ENCODE results near the gene STPG3. TPM values are rescaled to one million over a fixed set of nuclear protein-coding genes. Genes with fewer than 3 reads are reported as not detected.

STPG3 gene
- total and polyA plus RNA-seq, 2 experiments from 2014 or later, result not detected

- 46 to 49% methylated on average over 19 to 24 of the region's 24 CpGs for WGBS, 2 experiments (ENCODE audit: low coverage in 1 of 2, low lambda C conversion rate in 2 of 2, missing lambda C conversion rate in 2 of 2)
- H3F3A ChIP-seq (ENCODE audit: insufficient read depth), result no peaks in the 10 kb centered on the region
- H3K4me2 ChIP-seq (ENCODE audit: unreplicated experiment), result no peak overlapping the region
- in situ Hi-C loops (cut with MboI), result loop anchor here (10.0 kb wide), 1 partner anchor 108 kb away; no protein-coding TSS in a partner anchor
- H3K9me3 ChIP-seq (ENCODE audit: low read depth), result no peaks in the 10 kb centered on the region
- no peaks in the 10 kb centered on the region for H4K20me1 ChIP-seq (ENCODE audit: insufficient read depth)
- no peak overlapping the region for H3K4me3 ChIP-seq
- no peaks in the 10 kb centered on the region for H3K9me2 ChIP-seq (ENCODE audit: insufficient read depth)
- no peak for DNase-seq
- H3K36me3 ChIP-seq (ENCODE audit: low read depth), result no peaks in the 10 kb centered on the region
- H3K27ac ChIP-seq, result no peak overlapping the region
- peaks cover 41% of the 10 kb centered on the region for H3K27me3 ChIP-seq (replicated peaks; ENCODE audit: insufficient read depth)
- H3K9ac ChIP-seq, result no peak overlapping the region
- no peaks in the 10 kb centered on the region for H3K79me2 ChIP-seq (ENCODE audit: insufficient read depth)
- no peak overlapping the region for H2AFZ ChIP-seq
- H3K4me1 ChIP-seq (ENCODE audit: insufficient read depth), result no peaks in the 10 kb centered on the region
- TF ChIP-seq EZH2phosphoT487 (IDR thresholded peaks at IDR 0.05; ENCODE audit: insufficient read depth, low read depth) (no peak), EZH2 (IDR thresholded peaks at IDR 0.05; ENCODE audit: insufficient read depth, poor library complexity, severe bottlenecking) (peak; percentile 9)
Observed at GRCh38 chr9:137296670-137297664, 45.9 kb downstream of the STPG3 start.

DNA sequence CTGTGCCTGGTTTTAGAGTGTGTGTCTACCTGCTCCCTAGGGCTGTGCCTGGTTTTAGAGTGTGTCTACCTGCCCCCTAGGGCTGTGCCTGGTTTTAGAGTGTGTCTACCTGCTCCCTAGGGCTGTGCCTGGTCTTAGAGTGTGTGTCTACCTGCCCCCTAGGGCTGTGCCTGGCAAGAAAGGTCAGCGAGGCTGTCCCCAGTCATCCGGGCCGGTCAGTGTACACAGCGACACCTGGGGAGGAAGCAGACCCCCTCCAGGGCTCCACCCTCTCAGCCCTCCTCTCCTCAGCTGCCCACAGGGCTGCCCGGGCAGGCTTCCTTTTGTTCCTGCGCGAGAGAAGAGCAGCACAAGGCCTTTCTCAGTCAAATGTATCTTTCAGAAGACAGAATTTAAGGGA is 46.9 kb downstream of the STPG3 start:
- no peak overlapping the region for H2AFZ ChIP-seq
- no peak overlapping the region for H3K27ac ChIP-seq
- no peaks in the 10 kb centered on the region for H3K4me1 ChIP-seq (ENCODE audit: insufficient read depth)
- no peaks in the 10 kb centered on the region for H3K9me2 ChIP-seq (ENCODE audit: insufficient read depth)
- H3K36me3 ChIP-seq (ENCODE audit: low read depth), result no peaks in the 10 kb centered on the region
- 50 to 60% methylated on average over 6 to 7 of the region's 7 CpGs for WGBS, 2 experiments (ENCODE audit: low coverage in 1 of 2, low lambda C conversion rate in 2 of 2, missing lambda C conversion rate in 2 of 2)
- H3K27me3 ChIP-seq (replicated peaks; ENCODE audit: insufficient read depth), result peaks cover 41% of the 10 kb centered on the region
- no peak overlapping the region for H3K4me3 ChIP-seq
- no peak for TF ChIP-seq EZH2phosphoT487 (IDR thresholded peaks at IDR 0.05; ENCODE audit: insufficient read depth, low read depth)
- no peak for TF ChIP-seq EZH2 (IDR thresholded peaks at IDR 0.05; ENCODE audit: insufficient read depth, poor library complexity, severe bottlenecking)
- no peaks in the 10 kb centered on the region for H3K9me3 ChIP-seq (ENCODE audit: low read depth)
- no peaks in the 10 kb centered on the region for H3F3A ChIP-seq (ENCODE audit: insufficient read depth)
- no peaks in the 10 kb centered on the region for H4K20me1 ChIP-seq (ENCODE audit: insufficient read depth)
- no peak for DNase-seq
- in situ Hi-C loops (cut with MboI), result loop anchor here (10.0 kb wide), 1 partner anchor 107 kb away; no protein-coding TSS in a partner anchor
- no peaks in the 10 kb centered on the region for H3K79me2 ChIP-seq (ENCODE audit: insufficient read depth)
- H3K4me2 ChIP-seq (ENCODE audit: unreplicated experiment), result no peak overlapping the region
- H3K9ac ChIP-seq, result no peak overlapping the region

DNA sequence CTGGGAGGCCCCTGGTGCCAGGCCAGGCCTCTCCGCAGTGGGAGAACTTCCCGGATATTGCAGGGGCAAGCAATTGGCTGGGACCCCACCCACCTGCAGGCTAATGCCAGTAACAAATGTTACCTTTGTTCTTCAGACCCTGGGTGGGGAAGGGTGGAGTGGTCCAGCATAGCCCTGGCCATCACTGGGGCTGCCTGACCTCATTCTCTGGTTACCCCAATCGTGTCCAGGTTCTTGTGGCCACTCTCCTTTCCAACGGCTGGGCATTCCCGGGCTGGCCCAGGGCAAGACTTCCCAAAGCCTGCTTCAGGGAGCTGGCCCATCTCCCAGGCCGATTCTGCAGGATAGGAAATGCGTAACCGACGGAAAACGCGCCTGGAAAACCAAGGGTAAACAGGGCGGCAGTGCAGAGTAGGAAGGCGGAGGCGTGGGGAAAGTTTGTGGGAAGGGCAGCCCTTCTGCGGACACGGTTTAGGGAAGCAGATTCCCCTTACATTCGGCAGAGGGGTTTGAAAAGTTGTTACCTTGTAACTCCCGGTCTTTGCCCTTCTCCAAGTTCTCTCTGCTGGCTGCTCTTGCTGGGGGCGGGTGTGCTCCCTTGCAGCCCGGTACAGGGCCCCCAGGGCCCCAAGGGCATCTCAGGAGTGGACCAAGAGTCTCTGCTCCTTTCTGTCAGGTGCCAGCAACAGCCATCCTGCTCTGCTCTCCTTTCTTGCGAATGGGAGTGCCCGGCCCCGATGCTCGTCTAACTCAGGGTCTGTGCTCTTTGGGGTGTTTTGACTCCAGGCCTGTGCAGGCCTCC is 47.5 kb downstream of the STPG3 start:
- Histone ChIP-seq H3K4me1 (ENCODE audit: insufficient read depth) (no peaks in the 10 kb centered on the region), H3K9me3 (ENCODE audit: low read depth) (no peaks in the 10 kb centered on the region), H3F3A (ENCODE audit: insufficient read depth) (no peaks in the 10 kb centered on the region), H2AFZ (no peak overlapping the region), H4K20me1 (ENCODE audit: insufficient read depth) (no peaks in the 10 kb centered on the region), H3K4me2 (ENCODE audit: unreplicated experiment) (no peak overlapping the region), H3K27me3 (replicated peaks; ENCODE audit: insufficient read depth) (peaks cover 41% of the 10 kb centered on the region), H3K9ac (no peak overlapping the region), H3K36me3 (ENCODE audit: low read depth) (no peaks in the 10 kb centered on the region), H3K79me2 (ENCODE audit: insufficient read depth) (no peaks in the 10 kb centered on the region), H3K9me2 (ENCODE audit: insufficient read depth) (no peaks in the 10 kb centered on the region), H3K4me3 (no peak overlapping the region), H3K27ac (no peak overlapping the region)
- 21 to 25% methylated on average over 24 of the region's 24 CpGs for WGBS, 2 experiments (ENCODE audit: low coverage in 1 of 2, low lambda C conversion rate in 2 of 2, missing lambda C conversion rate in 2 of 2)
- in situ Hi-C loops (cut with MboI), result loop anchor here (10.0 kb wide), 1 partner anchor 106 kb away; no protein-coding TSS in a partner anchor
- TF ChIP-seq EZH2 (IDR thresholded peaks at IDR 0.05; ENCODE audit: insufficient read depth, poor library complexity, severe bottlenecking), result no peak
- no peak for TF ChIP-seq EZH2phosphoT487 (IDR thresholded peaks at IDR 0.05; ENCODE audit: insufficient read depth, low read depth)
- peak; percentile 46 for DNase-seq

DNA sequence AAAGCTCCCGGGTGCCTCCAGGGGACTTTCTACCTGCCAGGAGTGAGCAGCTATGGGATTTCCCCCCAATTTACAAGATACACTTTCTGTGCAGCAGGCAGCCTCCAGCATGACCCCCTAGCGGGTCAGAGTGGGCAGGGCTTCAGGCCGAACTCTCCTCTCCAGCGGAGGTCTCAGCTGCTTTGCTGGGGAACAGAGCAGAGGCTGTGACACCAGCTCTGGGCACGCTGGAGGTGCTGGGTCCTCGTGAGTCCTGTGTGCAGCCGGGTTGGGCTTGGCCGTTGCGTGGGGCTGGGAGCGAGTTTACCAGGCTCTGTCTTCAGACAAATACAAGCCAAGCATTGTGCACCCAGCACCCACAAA is 48.1 kb downstream of the STPG3 start:
- Histone ChIP-seq H3F3A (ENCODE audit: insufficient read depth) (no peaks in the 10 kb centered on the region), H4K20me1 (ENCODE audit: insufficient read depth) (no peaks in the 10 kb centered on the region), H3K27me3 (replicated peaks; ENCODE audit: insufficient read depth) (peaks cover 41% of the 10 kb centered on the region), H3K4me3 (no peak overlapping the region), H3K9me3 (ENCODE audit: low read depth) (no peaks in the 10 kb centered on the region), H3K4me1 (ENCODE audit: insufficient read depth) (no peaks in the 10 kb centered on the region), H2AFZ (no peak overlapping the region), H3K9ac (no peak overlapping the region), H3K9me2 (ENCODE audit: insufficient read depth) (no peaks in the 10 kb centered on the region), H3K4me2 (ENCODE audit: unreplicated experiment) (no peak overlapping the region), H3K27ac (no peak overlapping the region), H3K36me3 (ENCODE audit: low read depth) (no peaks in the 10 kb centered on the region), H3K79me2 (ENCODE audit: insufficient read depth) (no peaks in the 10 kb centered on the region)
- DNase-seq, result no peak
- in situ Hi-C loops (cut with MboI), result loop anchor here (10.0 kb wide), 1 partner anchor 106 kb away; no protein-coding TSS in a partner anchor
- 25 to 27% methylated on average over 10 of the region's 10 CpGs for WGBS, 2 experiments (ENCODE audit: low coverage in 1 of 2, low lambda C conversion rate in 2 of 2, missing lambda C conversion rate in 2 of 2)
- TF ChIP-seq EZH2phosphoT487 (IDR thresholded peaks at IDR 0.05; ENCODE audit: insufficient read depth, low read depth) (no peak), EZH2 (IDR thresholded peaks at IDR 0.05; ENCODE audit: insufficient read depth, poor library complexity, severe bottlenecking) (no peak)

Measured in GM23248 (cell line).